NB4 (cell line): ENCODE results near the gene AK9.

Experiments used
- CTCF ChIP-seq: IDR thresholded peaks from one replicate; pipeline ENCODE4 v1.5.1; 2012; ENCODE audit warnings: low read depth, low read length
- POLR2A ChIP-seq: IDR thresholded peaks from 2 replicates; pipeline ENCODE4 v1.6.1; 2011; ENCODE audit warnings: mild to moderate bottlenecking; ENCODE audit not compliant: insufficient read length; ENCODE audit errors: extremely low read depth

DNA sequence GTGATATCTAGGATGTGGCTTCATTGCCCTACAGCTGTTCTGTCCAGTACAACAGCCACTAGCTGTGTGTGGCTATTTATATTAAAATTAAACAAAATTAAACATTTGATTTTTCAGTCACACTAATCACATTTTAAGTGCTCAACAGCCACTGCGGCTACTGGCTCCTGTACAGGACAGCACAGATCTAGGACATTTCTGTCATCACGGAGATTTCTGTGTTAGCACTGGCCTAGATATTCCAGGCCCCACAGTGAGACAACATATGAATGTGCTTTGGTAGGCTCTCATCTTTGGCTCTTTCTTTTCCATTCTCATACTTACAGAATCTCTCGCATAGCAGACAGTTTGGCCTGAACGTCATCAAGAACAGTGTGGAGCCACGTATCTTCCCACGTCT is 159.6 kb downstream of the AK9 start:
- TF ChIP-seq POLR2A (no peak), CTCF (no peak)
